Measurements from ENCODE around the gene CHGA. TPM values are rescaled to one million over a fixed set of nuclear protein-coding genes. Genes with fewer than 3 reads are reported as not detected.

The CHGA gene
- polyA plus RNA-seq, 3 donors from 2014 or later: 0.63 TPM; not detected in 2

DNA sequence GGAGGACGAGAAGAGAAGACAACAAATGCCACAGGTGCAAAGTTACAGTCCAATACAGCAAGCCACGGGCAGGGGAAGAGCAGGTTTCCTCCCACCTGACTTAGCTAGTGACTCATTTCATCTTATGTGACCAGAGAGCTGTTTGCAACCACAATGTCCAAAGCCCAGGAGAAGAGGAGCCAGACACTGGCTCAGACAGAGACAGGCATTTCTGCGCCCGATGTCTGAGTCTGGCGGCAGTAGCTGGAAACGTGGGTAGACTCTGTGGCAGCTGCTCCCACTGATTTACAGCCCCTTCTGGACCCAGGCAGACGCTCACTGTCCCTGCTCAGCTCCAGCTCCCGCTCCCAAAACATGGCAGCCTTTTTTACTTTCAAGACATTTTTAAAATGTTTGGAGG, 60.0 kb downstream of the CHGA start:
- Mint-ChIP-seq H3K4me1 (peaks cover 10 to 42% of the 10 kb centered on the region in 2 donors), H3K9me3 (peaks cover 7 to 23% (median 11%) of the 10 kb centered on the region in 6 donors), H3K36me3 (peaks cover 16 to 35% (median 30%) of the 10 kb centered on the region in 3 donors), H3K27me3 (ENCODE audit: low read depth in 3 of 3) (peaks cover 2 to 4% (median 3%) of the 10 kb centered on the region in 3 donors), H3K4me3 (no peak overlapping the region), H3K27ac (peak overlapping the region in 2 of 6 donors; percentile 33 to 45)
- DNase-seq: no peak

DNA sequence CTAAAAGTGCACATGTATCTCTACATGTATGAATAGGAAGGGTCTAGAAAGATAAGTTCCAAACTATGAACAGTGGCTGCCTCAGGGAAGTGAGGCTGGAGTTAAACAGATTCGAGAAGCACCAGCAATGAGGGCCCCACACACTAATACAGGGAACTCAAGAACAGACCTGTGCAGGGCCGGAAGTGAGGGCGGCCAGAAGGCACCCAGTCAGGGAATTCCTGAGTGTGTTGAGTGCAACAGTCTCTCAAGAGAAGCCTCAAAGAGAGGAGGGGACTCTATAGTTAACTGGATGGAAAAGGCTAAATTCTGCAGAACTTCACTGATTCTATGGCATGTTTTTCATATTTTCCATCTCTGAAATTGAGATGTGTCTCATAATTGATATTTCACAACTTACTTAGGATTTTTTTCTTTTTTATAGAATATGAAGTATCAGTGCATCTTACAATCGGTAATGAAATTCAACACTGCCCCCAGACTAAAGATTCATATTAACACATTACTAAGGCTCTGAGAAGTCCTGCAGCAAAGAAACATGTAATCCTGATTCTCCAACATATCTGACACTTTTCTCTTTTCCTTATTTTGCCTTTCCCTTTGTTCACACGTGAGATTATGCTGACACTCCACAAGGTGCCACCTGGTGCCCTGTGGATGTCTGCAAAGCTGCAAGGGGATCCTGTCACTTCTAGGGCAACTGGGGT, 61.3 kb downstream of the CHGA start:
- no peak overlapping the region for H3K4me3 Mint-ChIP-seq
- DNase-seq: no peak
- H3K4me1 Mint-ChIP-seq: peaks cover 10 to 38% of the 10 kb centered on the region in 2 donors
- H3K27me3 Mint-ChIP-seq (ENCODE audit: low read depth in 3 of 3): peaks cover 2 to 4% (median 3%) of the 10 kb centered on the region in 3 donors
- H3K27ac Mint-ChIP-seq: peak overlapping the region in 3 of 6 donors; percentile 2 to 24 (median 5)
- peaks cover 9 to 28% (median 19%) of the 10 kb centered on the region in 3 donors for H3K36me3 Mint-ChIP-seq
- H3K9me3 Mint-ChIP-seq: peaks cover 4 to 12% (median 8%) of the 10 kb centered on the region in 6 donors

Other genes starting within 250 kb of the CHGA start
- 1 to 10 TPM; 1.7 to 7.4 (median 2.9) TPM for gene LGMN, start 174.5 kb upstream of the CHGA start, polyA plus RNA-seq
- gene GOLGA5, start 128.8 kb upstream of the CHGA start, polyA plus RNA-seq: 10 to 100 TPM in 2 of 3 donors, 1 to 10 TPM in 1; 6.8 to 19.7 (median 13.9) TPM
- gene ITPK1, start 192.8 kb downstream of the CHGA start, polyA plus RNA-seq: 10 to 100 TPM; 19.5 to 53.0 (median 21.7) TPM

All from immature natural killer cell (primary cell).